HL-60 (cell line): ENCODE data around the gene TIMM9.
"Not testable (repeated sequence)": the region's sequence is repeated elsewhere in the genome, so short reads cannot be mapped to it uniquely, and the experiment has no call there.

Source experiments
- DNase-seq, 2 experiments: peaks; one replicate each; pipeline ENCODE4 v3.0.0-alpha.2; 2010 to 2020; ENCODE audit warnings: low read depth in 1 of 2, low spot score in 1 of 2
- H3K27ac ChIP-seq: fragments of 250-450 bp; sonication (Bioruptor Pico); replicated peaks from 2 replicates; pipeline ENCODE4 v1.5.1; 2020; ENCODE audit warnings: mild to moderate bottlenecking, moderate library complexity
- H3K27me3 ChIP-seq: fragments of 250-450 bp; sonication (Bioruptor Pico); 2 replicates; pipeline ENCODE4 v1.5.1; 2021; ENCODE audit warnings: mild to moderate bottlenecking, moderate library complexity; ENCODE audit not compliant: insufficient read depth, poor library complexity, severe bottlenecking
- H3K4me3 ChIP-seq: replicated peaks from 2 replicates; pipeline ENCODE4 v1.5.1; 2011; ENCODE audit warnings: mild to moderate bottlenecking, control low read depth, low read length; ENCODE audit not compliant: insufficient read depth
- CTCF ChIP-seq: IDR thresholded peaks from one replicate; pipeline ENCODE4 v1.5.1; 2011; ENCODE audit warnings: low read length, control low read depth, inconsistent platforms; ENCODE audit not compliant: insufficient read depth
- GABPA ChIP-seq: IDR thresholded peaks from 2 replicates; pipeline ENCODE4 v1.6.1; 2012; ENCODE audit warnings: low read depth
- POLR2AphosphoS5 ChIP-seq: IDR thresholded peaks from 2 replicates; pipeline ENCODE4 v1.6.1; 2012; ENCODE audit warnings: low read depth
- REST ChIP-seq: IDR thresholded peaks from 2 replicates; pipeline ENCODE4 v1.6.1; 2012; ENCODE audit warnings: low read depth; ENCODE audit not compliant: insufficient replicate concordance
- SPI1 ChIP-seq: IDR thresholded peaks from 2 replicates; pipeline ENCODE4 v1.6.1; 2012; ENCODE audit warnings: low read depth, mild to moderate bottlenecking, borderline replicate concordance

The TIMM9 gene

GRCh38 chr14:58368956-58369355 is 58.4 kb downstream of the TIMM9 start:
- H3K27me3 ChIP-seq = no peaks in the 10 kb centered on the region
- TF ChIP-seq CTCF = no peak
- TF ChIP-seq SPI1 = no peak
- no peak for TF ChIP-seq REST
- DNase-seq = no peak
- no peak overlapping the region for H3K4me3 ChIP-seq
- H3K27ac ChIP-seq = no peak overlapping the region

- Histone ChIP-seq H3K27ac (no peak overlapping the region), H3K4me3 (no peak overlapping the region), H3K27me3 (no peaks in the 10 kb centered on the region)
- DNase-seq = no peak
- TF ChIP-seq SPI1 = no peak
Observed at GRCh38 chr14:58367296-58367695, 60.0 kb downstream of the TIMM9 start.

GRCh38 chr14:58364316-58364715 is 63.0 kb downstream of the TIMM9 start:
- no peak for DNase-seq
- Histone ChIP-seq H3K27me3 (no peaks in the 10 kb centered on the region), H3K27ac (no peak overlapping the region), H3K4me3 (no peak overlapping the region)
- no peak for TF ChIP-seq POLR2AphosphoS5
- no peak for TF ChIP-seq REST
- TF ChIP-seq SPI1 = no peak
- TF ChIP-seq CTCF = no peak
- TF ChIP-seq GABPA = no peak

GRCh38 chr14:58362798-58363412 is 64.4 kb downstream of the TIMM9 start:
- Histone ChIP-seq H3K27me3 (no peaks in the 10 kb centered on the region), H3K27ac (no peak overlapping the region), H3K4me3 (no peak overlapping the region)
- DNase-seq = peak in 1 of 2 experiments; percentile 13
- TF ChIP-seq GABPA = no peak

- not testable (repeated sequence) for H3K27ac ChIP-seq, DNase-seq, H3K27me3 ChIP-seq, H3K4me3 ChIP-seq
Observed at GRCh38 chr14:58362272-58362671, 65.1 kb downstream of the TIMM9 start.
